ENCODE measurements around the gene MYRIP.
A peak's percentile ranks its signal among the peaks of the same experiment; 100 is the strongest.

The MYRIP gene

DNA sequence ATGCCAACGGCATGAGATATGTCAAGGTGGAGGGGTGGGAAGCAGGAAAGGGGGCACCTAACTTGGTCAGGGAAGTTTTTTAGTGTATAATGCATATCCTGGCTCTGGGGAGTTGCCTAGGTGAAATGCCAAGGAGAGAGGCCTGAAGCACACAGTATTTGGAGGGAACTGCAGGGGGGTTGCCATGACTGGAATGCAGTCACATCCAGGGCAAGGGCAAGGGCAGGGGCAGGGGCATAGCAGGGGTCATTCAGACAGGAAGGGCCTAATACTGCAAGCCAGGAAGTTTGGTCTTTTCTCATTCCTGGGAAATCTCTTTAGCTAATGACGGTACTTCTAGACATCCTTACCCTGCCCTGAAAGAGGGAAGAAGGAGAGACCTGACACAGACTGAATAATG is 60.5 kb downstream of the MYRIP start:
- no peak overlapping the region for H3K4me3 Mint-ChIP-seq
- no peak for DNase-seq

DNA sequence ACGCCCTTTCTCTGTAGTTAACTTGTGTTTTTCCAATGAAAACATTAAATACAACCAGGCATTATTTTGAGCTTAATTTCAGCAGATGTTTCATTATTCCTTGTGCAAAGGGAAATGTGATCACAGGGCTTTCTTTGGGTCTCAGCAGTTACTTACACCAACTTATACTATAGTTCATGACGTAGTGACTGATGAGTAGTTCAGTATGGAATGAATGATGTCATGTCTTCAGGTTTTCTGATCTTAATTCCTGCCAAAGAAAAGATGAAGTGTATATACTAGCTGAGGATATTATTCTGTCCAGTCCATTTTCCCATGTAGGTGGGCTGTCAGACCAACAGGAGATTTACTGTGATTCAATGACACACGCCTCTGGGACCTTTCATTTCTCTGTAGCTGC is 61.3 kb downstream of the MYRIP start:
- Mint-ChIP-seq H3K9me3 (peaks cover 10% of the 10 kb centered on the region), H3K4me3 (no peak overlapping the region), H3K4me1 (no peaks in the 10 kb centered on the region), H3K27ac (no peak overlapping the region), H3K36me3 (ENCODE audit: low read depth) (no peaks in the 10 kb centered on the region), H3K27me3 (ENCODE audit: low read depth, poor library complexity) (peaks cover 4% of the 10 kb centered on the region)
- DNase-seq: no peak
- TF ChIP-seq, protein P1, sequence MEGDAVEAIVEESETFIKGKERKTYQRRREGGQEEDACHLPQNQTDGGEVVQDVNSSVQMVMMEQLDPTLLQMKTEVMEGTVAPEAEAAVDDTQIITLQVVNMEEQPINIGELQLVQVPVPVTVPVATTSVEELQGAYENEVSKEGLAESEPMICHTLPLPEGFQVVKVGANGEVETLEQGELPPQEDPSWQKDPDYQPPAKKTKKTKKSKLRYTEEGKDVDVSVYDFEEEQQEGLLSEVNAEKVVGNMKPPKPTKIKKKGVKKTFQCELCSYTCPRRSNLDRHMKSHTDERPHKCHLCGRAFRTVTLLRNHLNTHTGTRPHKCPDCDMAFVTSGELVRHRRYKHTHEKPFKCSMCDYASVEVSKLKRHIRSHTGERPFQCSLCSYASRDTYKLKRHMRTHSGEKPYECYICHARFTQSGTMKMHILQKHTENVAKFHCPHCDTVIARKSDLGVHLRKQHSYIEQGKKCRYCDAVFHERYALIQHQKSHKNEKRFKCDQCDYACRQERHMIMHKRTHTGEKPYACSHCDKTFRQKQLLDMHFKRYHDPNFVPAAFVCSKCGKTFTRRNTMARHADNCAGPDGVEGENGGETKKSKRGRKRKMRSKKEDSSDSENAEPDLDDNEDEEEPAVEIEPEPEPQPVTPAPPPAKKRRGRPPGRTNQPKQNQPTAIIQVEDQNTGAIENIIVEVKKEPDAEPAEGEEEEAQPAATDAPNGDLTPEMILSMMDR (IDR thresholded peaks at IDR 0.05): no peak

More for the DNA sequence above, 60.5 kb downstream of the MYRIP start:
- TF ChIP-seq, protein P1 (IDR thresholded peaks at IDR 0.05): no peak
- no peaks in the 10 kb centered on the region for H3K36me3 Mint-ChIP-seq (ENCODE audit: low read depth)
- H3K9me3 Mint-ChIP-seq: peaks cover 6% of the 10 kb centered on the region
- no peaks in the 10 kb centered on the region for H3K4me1 Mint-ChIP-seq
- H3K27me3 Mint-ChIP-seq (ENCODE audit: low read depth, poor library complexity): peaks cover 7% of the 10 kb centered on the region
- no peak overlapping the region for H3K27ac Mint-ChIP-seq

DNA sequence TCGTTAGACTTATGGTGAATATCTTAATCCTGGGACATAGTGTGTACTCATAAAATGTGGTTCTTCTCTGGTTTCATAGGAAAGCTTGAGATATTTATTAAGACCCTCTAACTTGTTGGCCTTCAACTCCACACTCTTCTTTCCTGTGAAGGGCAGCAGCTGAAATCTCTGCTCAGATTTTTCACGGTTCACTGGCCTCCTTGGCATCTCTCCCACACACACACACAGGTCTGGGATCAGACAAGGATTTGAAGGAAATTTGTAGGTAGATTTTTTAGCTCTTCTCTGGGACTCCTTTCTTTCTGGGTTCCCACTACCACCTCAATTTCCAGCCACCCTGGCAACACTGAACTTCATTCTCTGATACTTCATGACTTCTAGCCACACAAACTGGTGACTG is 70.2 kb downstream of the MYRIP start:
- TF ChIP-seq, protein P1 (IDR thresholded peaks at IDR 0.05): no peak
- Mint-ChIP-seq H3K27ac (peak overlapping the region; percentile 64), H3K9me3 (peaks cover 28% of the 10 kb centered on the region), H3K27me3 (ENCODE audit: low read depth, poor library complexity) (no peaks in the 10 kb centered on the region), H3K4me3 (no peak overlapping the region), H3K36me3 (ENCODE audit: low read depth) (no peaks in the 10 kb centered on the region), H3K4me1 (no peaks in the 10 kb centered on the region)
- no peak for DNase-seq

DNA sequence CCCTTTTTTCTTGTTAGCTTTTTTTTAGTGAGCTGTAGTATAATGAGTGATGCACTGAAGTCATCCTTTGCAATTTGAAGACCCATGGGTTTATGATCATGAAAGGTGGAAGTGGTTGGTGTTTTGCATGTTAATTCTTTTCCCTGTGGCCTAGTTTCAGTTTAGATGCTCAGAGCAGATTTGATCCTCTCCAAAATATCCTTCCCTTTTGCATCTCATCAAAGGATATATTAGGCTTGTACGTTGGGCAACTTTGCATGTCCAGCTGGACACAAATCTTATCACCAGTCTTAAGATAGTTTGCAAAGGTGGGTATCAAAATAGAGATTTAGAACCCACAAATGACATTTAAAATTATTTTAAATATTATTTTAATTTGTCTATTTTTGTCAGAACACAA is 72.7 kb downstream of the MYRIP start:
- H3K36me3 Mint-ChIP-seq (ENCODE audit: low read depth): no peaks in the 10 kb centered on the region
- peaks cover 12% of the 10 kb centered on the region for H3K9me3 Mint-ChIP-seq
- H3K4me3 Mint-ChIP-seq: no peak overlapping the region

DNA sequence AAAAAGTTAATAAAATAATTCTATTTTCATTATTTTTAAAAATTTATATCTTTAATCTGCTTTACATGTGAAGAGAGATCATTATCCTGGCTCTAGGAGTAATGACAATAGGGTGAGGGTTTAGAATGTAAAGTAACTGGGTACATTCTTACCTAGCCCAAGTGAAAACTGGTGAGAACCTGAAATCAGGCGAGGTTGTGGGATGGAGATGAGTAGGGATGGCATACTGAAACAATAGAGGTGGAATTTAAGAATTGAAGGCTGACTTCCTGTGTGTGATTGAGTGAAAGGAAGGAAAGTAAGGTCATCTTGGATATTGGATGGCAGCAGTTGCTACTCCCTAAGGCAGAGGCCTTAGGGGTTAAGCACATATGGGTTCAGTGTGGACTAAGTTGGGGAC is 82.7 kb downstream of the MYRIP start:
- Mint-ChIP-seq H3K4me1 (no peaks in the 10 kb centered on the region), H3K27me3 (ENCODE audit: low read depth, poor library complexity) (no peaks in the 10 kb centered on the region), H3K36me3 (ENCODE audit: low read depth) (no peaks in the 10 kb centered on the region), H3K4me3 (no peak overlapping the region), H3K9me3 (peaks cover 11% of the 10 kb centered on the region), H3K27ac (no peak overlapping the region)
- TF ChIP-seq, protein P1 (IDR thresholded peaks at IDR 0.05): no peak
- no peak for DNase-seq

More for the DNA sequence above, 72.7 kb downstream of the MYRIP start:
- no peak overlapping the region for H3K27ac Mint-ChIP-seq
- TF ChIP-seq, protein P1 (IDR thresholded peaks at IDR 0.05): no peak
- no peak for DNase-seq
- peaks cover 2% of the 10 kb centered on the region for H3K27me3 Mint-ChIP-seq (ENCODE audit: low read depth, poor library complexity)
- no peaks in the 10 kb centered on the region for H3K4me1 Mint-ChIP-seq

DNA sequence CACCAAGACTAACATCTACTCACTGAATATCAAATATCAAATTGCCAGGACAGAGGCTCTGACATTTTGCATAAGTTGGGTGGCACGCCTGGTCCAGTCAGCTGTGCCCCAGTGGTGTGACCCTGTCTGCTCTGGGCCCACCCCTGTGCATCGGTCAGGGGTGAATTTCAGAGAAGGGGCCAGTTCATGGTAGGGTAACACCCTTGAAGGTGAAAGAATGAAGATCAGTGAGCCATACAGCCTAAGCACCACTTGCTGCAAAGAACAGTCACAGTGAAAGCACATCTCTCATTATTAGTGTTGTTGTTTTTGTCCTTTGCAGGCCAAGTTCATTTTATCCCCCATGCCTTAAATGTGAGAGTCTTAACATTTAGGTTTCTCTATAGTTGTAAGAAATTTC is 86.8 kb downstream of the MYRIP start:
- peaks cover 4% of the 10 kb centered on the region for H3K27me3 Mint-ChIP-seq (ENCODE audit: low read depth, poor library complexity)
- no peak for DNase-seq
- H3K4me3 Mint-ChIP-seq: no peak overlapping the region
- TF ChIP-seq, protein P1 (IDR thresholded peaks at IDR 0.05): no peak
- no peaks in the 10 kb centered on the region for H3K36me3 Mint-ChIP-seq (ENCODE audit: low read depth)
- H3K4me1 Mint-ChIP-seq: no peaks in the 10 kb centered on the region
- no peak overlapping the region for H3K27ac Mint-ChIP-seq
- no peaks in the 10 kb centered on the region for H3K9me3 Mint-ChIP-seq

Data from nephron progenitor cell (in vitro differentiated cells).